Uterus (tissue), 4 donors: Measurements from ENCODE around the gene PHF12. TPM values are rescaled to one million over a fixed set of nuclear protein-coding genes. Genes with fewer than 3 reads are reported as not detected.

Experiments used
- DNase-seq, 2 donors: peaks; one replicate each; pipeline ENCODE4 v3.0.0-alpha.2; 2019 to 2020
- H3K27ac ChIP-seq, 2 donors: fragments of 200-600 bp; sonication (generic); 1 replicate in 1 of 2; 2 replicates in 1 of 2; pipeline ENCODE4 v1.5.1; 2016 to 2018
- H3K27me3 ChIP-seq, 2 donors: fragments of 200-600 bp; sonication (generic); one replicate each; pipeline ENCODE4 v1.5.1; 2018 to 2019; ENCODE audit warnings: control low read depth in 1 of 2
- H3K36me3 ChIP-seq, 2 donors: fragments of 200-600 bp; sonication (generic); one replicate each; pipeline ENCODE4 v1.5.1; 2019; ENCODE audit warnings: control low read depth in 1 of 2
- H3K4me1 ChIP-seq, 2 donors: fragments of 200-600 bp; sonication (generic); one replicate each; pipeline ENCODE4 v1.5.1; 2018 to 2019; ENCODE audit warnings: control low read depth in 1 of 2
- H3K4me3 ChIP-seq, 2 donors: fragments of 200-600 bp; sonication (generic); 1 replicate in 1 of 2; 2 replicates in 1 of 2; pipeline ENCODE4 v1.5.1; 2018 to 2019; ENCODE audit warnings: mild to moderate bottlenecking in 1 of 2
- H3K9me3 ChIP-seq, 2 donors: fragments of 200-600 bp; sonication (generic); one replicate each; pipeline ENCODE4 v1.5.1; 2019; ENCODE audit warnings: control low read depth in 1 of 2
- POLR2A ChIP-seq, 2 donors: fragments of 450-650 bp; IDR thresholded peaks; one replicate each; pipeline ENCODE4 v1.6.1; 2016; ENCODE audit warnings: antibody characterized with exemption in 2 of 2, mild to moderate bottlenecking in 1 of 2, moderate library complexity in 1 of 2
- intact Hi-C: fragments of 100-400 bp; cut with DNase I; formaldehyde crosslinking; loops from one replicate; pipeline ENCODE4 v1.15.1; 2023; ENCODE audit warnings: low total_unique reads
- microRNA counts, 2 donors: library from miRNA; unstranded; fragments of <30 nt; microRNA quantifications; one replicate each; lab custom pipeline; 2016 to 2017
- microRNA-seq: library from miRNA; unstranded; fragments of <30 nt; microRNA quantifications from one replicate; pipeline ENCODE4, GENCODE V29; 2016; ENCODE audit warnings: borderline microRNAs expressed, borderline replicate concordance
- total RNA-seq, 4 donors: library from RNA; depleted of rRNA in 3 of 4; stranded (reverse); fragments of >200 nt in 3 of 4; gene quantifications; one replicate each; pipeline versions ENCODE4 v1.1.0 to v1.2.4, GENCODE V29; 2014 to 2023
- TF ChIP-seq, protein P1 (sequence below), 4 experiments: fragments of 200-600 bp in 2 of 4; fragments of 450-650 bp in 2 of 4; sonication (generic) in 2 of 4; IDR thresholded peaks; one replicate each; pipeline ENCODE4 v1.5.1; 2016 to 2019; ENCODE audit warnings: antibody characterized with exemption in 4 of 4, mild to moderate bottlenecking in 2 of 4, moderate library complexity in 1 of 4
- donor health status: DM: yes; HTN: yes; CAD: no.

The PHF12 gene
- total RNA-seq, 4 donors from 2014 or later: 22.1 to 78.4 (median 55.2) TPM

DNA sequence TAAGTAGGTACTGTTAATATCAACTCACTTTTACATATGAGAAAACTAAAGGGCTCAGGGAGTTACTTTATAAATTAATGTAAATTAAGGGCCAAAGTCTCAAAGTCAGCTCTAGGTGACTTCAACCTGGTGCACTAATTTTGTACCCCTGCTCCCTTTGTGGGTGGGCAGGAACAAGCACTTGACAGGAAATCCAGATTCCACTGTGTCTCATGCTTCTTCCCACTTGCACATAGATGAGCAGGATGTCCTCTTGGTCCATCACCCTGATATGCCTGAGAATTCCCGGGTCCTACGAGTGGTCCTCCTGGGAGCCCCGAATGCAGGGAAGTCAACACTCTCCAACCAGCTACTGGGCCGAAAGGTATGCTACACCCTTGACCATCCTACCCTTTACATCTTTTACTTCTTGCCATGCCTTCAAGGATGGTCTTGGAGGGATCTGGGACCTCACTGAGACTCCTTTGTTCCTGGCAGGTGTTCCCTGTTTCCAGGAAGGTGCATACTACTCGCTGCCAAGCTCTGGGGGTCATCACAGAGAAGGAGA, 95.2 kb downstream of the PHF12 start:
- intact Hi-C loops: loop anchor here (10.0 kb wide), 1 partner anchor 91 kb away; no protein-coding TSS in a partner anchor

DNA sequence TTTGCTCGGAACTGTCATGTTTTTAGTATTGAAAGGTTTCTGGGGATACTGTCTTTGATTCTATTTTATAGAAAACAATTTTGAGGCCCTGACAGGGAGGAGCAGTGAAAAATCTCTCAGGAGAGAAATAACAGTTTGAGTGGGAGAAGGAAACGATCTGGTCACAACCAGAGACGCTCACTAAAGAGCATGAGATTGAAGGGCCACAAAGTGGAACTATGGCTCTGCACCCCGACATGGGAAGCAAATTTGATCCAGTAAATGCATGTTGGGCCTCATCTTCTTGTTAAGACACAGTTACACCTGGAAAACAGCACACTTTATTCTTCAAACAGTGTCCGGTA, 96.0 kb downstream of the PHF12 start:
- H3K27ac ChIP-seq: peak overlapping the region; percentile 75 to 76
- H3K27me3 ChIP-seq: no peaks in the 10 kb centered on the region
- TF ChIP-seq, protein P1, sequence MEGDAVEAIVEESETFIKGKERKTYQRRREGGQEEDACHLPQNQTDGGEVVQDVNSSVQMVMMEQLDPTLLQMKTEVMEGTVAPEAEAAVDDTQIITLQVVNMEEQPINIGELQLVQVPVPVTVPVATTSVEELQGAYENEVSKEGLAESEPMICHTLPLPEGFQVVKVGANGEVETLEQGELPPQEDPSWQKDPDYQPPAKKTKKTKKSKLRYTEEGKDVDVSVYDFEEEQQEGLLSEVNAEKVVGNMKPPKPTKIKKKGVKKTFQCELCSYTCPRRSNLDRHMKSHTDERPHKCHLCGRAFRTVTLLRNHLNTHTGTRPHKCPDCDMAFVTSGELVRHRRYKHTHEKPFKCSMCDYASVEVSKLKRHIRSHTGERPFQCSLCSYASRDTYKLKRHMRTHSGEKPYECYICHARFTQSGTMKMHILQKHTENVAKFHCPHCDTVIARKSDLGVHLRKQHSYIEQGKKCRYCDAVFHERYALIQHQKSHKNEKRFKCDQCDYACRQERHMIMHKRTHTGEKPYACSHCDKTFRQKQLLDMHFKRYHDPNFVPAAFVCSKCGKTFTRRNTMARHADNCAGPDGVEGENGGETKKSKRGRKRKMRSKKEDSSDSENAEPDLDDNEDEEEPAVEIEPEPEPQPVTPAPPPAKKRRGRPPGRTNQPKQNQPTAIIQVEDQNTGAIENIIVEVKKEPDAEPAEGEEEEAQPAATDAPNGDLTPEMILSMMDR (IDR thresholded peaks at IDR 0.05): no peak
- TF ChIP-seq POLR2A (IDR thresholded peaks at IDR 0.05): no peak
- DNase-seq: no peak
- H3K9me3 ChIP-seq: no peaks in the 10 kb centered on the region
- no peaks in the 10 kb centered on the region for H3K4me1 ChIP-seq
- intact Hi-C loops: loop anchor here (10.0 kb wide), 1 partner anchor 91 kb away; no protein-coding TSS in a partner anchor
- H3K4me3 ChIP-seq: peak overlapping the region; percentile 59 to 88
- no peaks in the 10 kb centered on the region for H3K36me3 ChIP-seq

More for the DNA sequence above, 95.2 kb downstream of the PHF12 start:
- no peaks in the 10 kb centered on the region for H3K9me3 ChIP-seq
- H3K27ac ChIP-seq: no peak overlapping the region
- H3K4me3 ChIP-seq: no peak overlapping the region
- H3K4me1 ChIP-seq: no peaks in the 10 kb centered on the region
- TF ChIP-seq, protein P1 (IDR thresholded peaks at IDR 0.05): no peak
- no peak for TF ChIP-seq POLR2A (IDR thresholded peaks at IDR 0.05)
- H3K36me3 ChIP-seq: no peaks in the 10 kb centered on the region
- no peaks in the 10 kb centered on the region for H3K27me3 ChIP-seq
- no peak for DNase-seq

MicroRNAs within 50 kb of the gene (microRNA counts, 767-probe panel; counts per million panel counts)
- microRNA hsa-miR-144-3p (lab: Ali Mortazavi, UCI) (3,372 to 4,399 counts per million in 2 donors), microRNA hsa-miR-451a (lab: Ali Mortazavi, UCI) (5,494 to 6,005 counts per million in 2 donors)

Small RNA genes lying within 50 kb of the gene (microRNA-seq; reads per million reads assigned to microRNA genes)
- not detected for gene MIR451B

Other genes starting within 250 kb of the PHF12 start
- 1 to 10 TPM in 2 of 4 donors, not detected in 2; 2.6 to 3.6 TPM for gene PROCA1, start 239.6 kb downstream of the PHF12 start, total RNA-seq
- gene RAB34, start 233.7 kb downstream of the PHF12 start, total RNA-seq: 100 to 1,000 TPM; 113 to 411 (median 126) TPM
- gene RPL23A, start 231.5 kb downstream of the PHF12 start, total RNA-seq: 1,000 to 10,000 TPM in 2 of 4 donors, 100 to 1,000 TPM in 2; 244 to 1,659 (median 911) TPM
- 1 to 10 TPM in 2 of 4 donors, not detected in 2; 1.3 to 1.4 TPM for gene TLCD1, start 225.3 kb downstream of the PHF12 start, total RNA-seq
- gene NEK8, start 222.7 kb downstream of the PHF12 start, total RNA-seq: 1 to 10 TPM in 3 of 4 donors, not detected in 1; 1.2 to 5.0 (median 1.3) TPM
- gene TRAF4, start 207.5 kb downstream of the PHF12 start, total RNA-seq: 10 to 100 TPM in 2 of 4 donors, under 1 TPM in 2; under 0.01 to 22.4 (median 11.4) TPM
- gene FAM222B, start 108.7 kb downstream of the PHF12 start, total RNA-seq: 10 to 100 TPM in 1 of 4 donors, 1 to 10 TPM in 3; 2.4 to 24.3 (median 4.2) TPM
- gene ERAL1, start 96.5 kb downstream of the PHF12 start, total RNA-seq: 10 to 100 TPM; 19.0 to 67.6 (median 32.3) TPM
- gene FLOT2, start 53.8 kb downstream of the PHF12 start, total RNA-seq: 100 to 1,000 TPM in 1 of 4 donors, 10 to 100 TPM in 3; 31.3 to 117 (median 37.4) TPM
- 10 to 100 TPM in 3 of 4 donors, under 1 TPM in 1; 0.26 to 17.4 (median 13.6) TPM for gene DHRS13, start 48.4 kb downstream of the PHF12 start, total RNA-seq
- gene SEZ6, start 54.5 kb upstream of the PHF12 start, total RNA-seq: under 1 TPM in 1 of 4 donors, not detected in 3; 0.07 TPM
- gene PIPOX, start 91.6 kb upstream of the PHF12 start, total RNA-seq: 1 to 10 TPM in 3 of 4 donors, under 1 TPM in 1; 0.59 to 7.4 (median 2.9) TPM
- gene MYO18A, start 228.9 kb upstream of the PHF12 start, total RNA-seq: 100 to 1,000 TPM in 1 of 4 donors, 10 to 100 TPM in 3; 33.2 to 104 (median 59.3) TPM